Right renal cortex interstitium (tissue), 3 donors: ENCODE measurements around the gene CRB3. TPM values are rescaled to one million over a fixed set of nuclear protein-coding genes. Genes with fewer than 3 reads are reported as not detected.

Experiments used
- DNase-seq, 3 donors: peaks; one replicate each; pipeline ENCODE4 v3.0.0-alpha.2; 2013; ENCODE audit warnings: low read depth in 3 of 3, low spot score in 2 of 3
- polyA plus RNA-seq, 3 donors: library from polyadenylated mRNA; unstranded; fragments of 120-200 nt; gene quantifications; one replicate each; pipeline ENCODE4 v1.2.1, GENCODE V29; 2013; ENCODE audit not compliant: insufficient read length in 3 of 3

CRB3 gene
- polyA plus RNA-seq, 3 donors = 22.0 to 27.5 (median 25.1) TPM

GRCh38 chr19:6465663-6466062 is 1.6 kb downstream of the CRB3 start:
- DNase-seq = no peak

GRCh38 chr19:6466526-6467248 is 2.6 kb downstream of the CRB3 start:
- no peak for DNase-seq

- DNase-seq = no peak
Measured at GRCh38 chr19:6467384-6467783, 3.3 kb downstream of the CRB3 start.

- no peak for DNase-seq
Measured at GRCh38 chr19:6470173-6470572, 6.1 kb downstream of the CRB3 start.

GRCh38 chr19:6471076-6471475 is 7.0 kb downstream of the CRB3 start:
- DNase-seq = no peak

- no peak for DNase-seq
Measured at GRCh38 chr19:6472713-6473112, 8.6 kb downstream of the CRB3 start.

GRCh38 chr19:6473647-6474046 is 9.6 kb downstream of the CRB3 start:
- no peak for DNase-seq

GRCh38 chr19:6475321-6476108 is 11.4 kb downstream of the CRB3 start:
- no peak for DNase-seq

GRCh38 chr19:6476155-6476895 is 12.3 kb downstream of the CRB3 start:
- DNase-seq = peak in 2 of 3 donors; percentile 48 to 67

- no peak for DNase-seq
Measured at GRCh38 chr19:6476896-6477431, 12.9 kb downstream of the CRB3 start.

- no peak for DNase-seq
Measured at GRCh38 chr19:6478815-6479214, 14.7 kb downstream of the CRB3 start.

GRCh38 chr19:6479836-6480398 is 15.8 kb downstream of the CRB3 start:
- no peak for DNase-seq

GRCh38 chr19:6480848-6481415 is 16.9 kb downstream of the CRB3 start:
- no peak for DNase-seq

GRCh38 chr19:6481541-6482342 is 17.7 kb downstream of the CRB3 start, which contains the start of gene DENND1C:
DENND1C (minus strand) TSS chr19:6481787; CDS start chr19:6481695, 92 bp downstream.
- DNase-seq = no peak

GRCh38 chr19:6482343-6482686 is 18.2 kb downstream of the CRB3 start:
- no peak for DNase-seq

GRCh38 chr19:6483235-6483634 is 19.2 kb downstream of the CRB3 start:
- DNase-seq = no peak

- DNase-seq = no peak
Measured at GRCh38 chr19:6484230-6484629, 20.2 kb downstream of the CRB3 start.

- no peak for DNase-seq
Measured at GRCh38 chr19:6484831-6485230, 20.8 kb downstream of the CRB3 start.

- no peak for DNase-seq
Measured at GRCh38 chr19:6489278-6490061, 25.4 kb downstream of the CRB3 start.
